ENCODE measurements around the gene CARD11.

GRCh38 chr7:2862831-2863361, 180.8 kb downstream of the CARD11 start:
- TF ChIP-seq CTCF (IDR thresholded peaks at IDR 0.05; ENCODE audit: poor library complexity, severe bottlenecking) (no peak), REST (IDR thresholded peaks at IDR 0.05; ENCODE audit: borderline replicate concordance) (no peak), SMC3 (conservative IDR thresholded peaks at IDR 0.05; ENCODE audit: poor library complexity) (no peak), RAD21 (conservative IDR thresholded peaks at IDR 0.05) (no peak), EZH2 (IDR thresholded peaks at IDR 0.05; ENCODE audit: borderline replicate concordance, insufficient read depth, low read length, poor library complexity, severe bottlenecking) (no peak)
